Body of pancreas (tissue), 4 donors: Measurements from ENCODE around the gene SNAP23.

Experiments
- POLR2A ChIP-seq, 3 donors: fragments of 450-650 bp; IDR thresholded peaks; one replicate each; pipeline ENCODE4 v1.6.1; 2016; ENCODE audit warnings: antibody characterized with exemption in 3 of 3, mild to moderate bottlenecking in 2 of 3
- TF ChIP-seq, protein P1 (sequence below), 7 experiments: fragments of 450-650 bp in 4 of 7; fragments of 200-600 bp in 3 of 7; sonication (generic) in 3 of 7; IDR thresholded peaks; one replicate each; pipeline ENCODE4 v1.5.1; 2016 to 2019; ENCODE audit warnings: antibody characterized with exemption in 7 of 7

DNA sequence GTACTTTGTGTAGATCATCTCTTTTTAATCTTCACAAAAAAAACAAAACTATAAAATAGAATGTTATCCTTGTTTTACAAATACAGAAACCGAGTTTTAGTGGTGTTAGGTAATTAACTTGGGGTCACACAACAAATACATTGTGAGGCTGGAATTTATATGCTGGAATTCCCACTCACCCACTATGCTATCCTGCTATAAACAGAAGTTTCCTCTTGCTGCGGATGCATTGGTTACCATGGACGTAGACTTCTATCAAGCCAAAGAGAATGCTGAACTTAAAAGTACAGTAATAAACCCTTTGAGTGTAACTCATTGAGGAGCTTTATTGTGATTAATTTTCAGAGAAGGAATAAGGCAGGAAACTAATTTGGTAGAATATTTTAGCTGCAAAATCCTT, 9.2 kb downstream of the SNAP23 start:
- TF ChIP-seq, protein P1, sequence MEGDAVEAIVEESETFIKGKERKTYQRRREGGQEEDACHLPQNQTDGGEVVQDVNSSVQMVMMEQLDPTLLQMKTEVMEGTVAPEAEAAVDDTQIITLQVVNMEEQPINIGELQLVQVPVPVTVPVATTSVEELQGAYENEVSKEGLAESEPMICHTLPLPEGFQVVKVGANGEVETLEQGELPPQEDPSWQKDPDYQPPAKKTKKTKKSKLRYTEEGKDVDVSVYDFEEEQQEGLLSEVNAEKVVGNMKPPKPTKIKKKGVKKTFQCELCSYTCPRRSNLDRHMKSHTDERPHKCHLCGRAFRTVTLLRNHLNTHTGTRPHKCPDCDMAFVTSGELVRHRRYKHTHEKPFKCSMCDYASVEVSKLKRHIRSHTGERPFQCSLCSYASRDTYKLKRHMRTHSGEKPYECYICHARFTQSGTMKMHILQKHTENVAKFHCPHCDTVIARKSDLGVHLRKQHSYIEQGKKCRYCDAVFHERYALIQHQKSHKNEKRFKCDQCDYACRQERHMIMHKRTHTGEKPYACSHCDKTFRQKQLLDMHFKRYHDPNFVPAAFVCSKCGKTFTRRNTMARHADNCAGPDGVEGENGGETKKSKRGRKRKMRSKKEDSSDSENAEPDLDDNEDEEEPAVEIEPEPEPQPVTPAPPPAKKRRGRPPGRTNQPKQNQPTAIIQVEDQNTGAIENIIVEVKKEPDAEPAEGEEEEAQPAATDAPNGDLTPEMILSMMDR (IDR thresholded peaks at IDR 0.05) = no peak
- no peak for TF ChIP-seq POLR2A (IDR thresholded peaks at IDR 0.05)
